GM19455 (cell line): Measurements from ENCODE around the gene ZNF618.

Experiments used
- ATAC-seq: cut with Tn5 transposase; IDR thresholded peaks from one replicate; pipeline ENCODE4 v1.9.1; 2021; ENCODE audit not compliant: unreplicated experiment

Gene ZNF618

GRCh38 chr9:114092336-114092735, 216.2 kb downstream of the ZNF618 start:
- ATAC-seq = no peak

- ATAC-seq = no peak
Observed at GRCh38 chr9:114093031-114093471, 216.9 kb downstream of the ZNF618 start.

- no peak for ATAC-seq
Observed at GRCh38 chr9:114093761-114094505, 217.8 kb downstream of the ZNF618 start.

- ATAC-seq = no peak
Observed at GRCh38 chr9:114094971-114095370, 218.9 kb downstream of the ZNF618 start.

GRCh38 chr9:114096041-114096511, 220.0 kb downstream of the ZNF618 start:
- no peak for ATAC-seq

GRCh38 chr9:114096866-114097612, 220.9 kb downstream of the ZNF618 start:
- no peak for ATAC-seq

GRCh38 chr9:114097613-114098020, 221.5 kb downstream of the ZNF618 start:
- ATAC-seq = no peak

GRCh38 chr9:114098021-114098935, 222.2 kb downstream of the ZNF618 start:
- ATAC-seq = no peak

GRCh38 chr9:114098936-114099668, 223.0 kb downstream of the ZNF618 start, which contains the start of gene KIF12:
Gene KIF12, minus strand, starts transcription at chr9:114099292. Its CDS starts 16 bp downstream, at chr9:114099276.
- no peak for ATAC-seq

- ATAC-seq = no peak
Observed at GRCh38 chr9:114099669-114100270, 223.7 kb downstream of the ZNF618 start.

- no peak for ATAC-seq
Observed at GRCh38 chr9:114100536-114100935, 224.4 kb downstream of the ZNF618 start.

- ATAC-seq = no peak
Observed at GRCh38 chr9:114102484-114102883, 226.4 kb downstream of the ZNF618 start.

GRCh38 chr9:114105236-114105635, 229.1 kb downstream of the ZNF618 start:
- no peak for ATAC-seq
